ENCODE results near the gene MKKS.

The MKKS gene

DNA sequence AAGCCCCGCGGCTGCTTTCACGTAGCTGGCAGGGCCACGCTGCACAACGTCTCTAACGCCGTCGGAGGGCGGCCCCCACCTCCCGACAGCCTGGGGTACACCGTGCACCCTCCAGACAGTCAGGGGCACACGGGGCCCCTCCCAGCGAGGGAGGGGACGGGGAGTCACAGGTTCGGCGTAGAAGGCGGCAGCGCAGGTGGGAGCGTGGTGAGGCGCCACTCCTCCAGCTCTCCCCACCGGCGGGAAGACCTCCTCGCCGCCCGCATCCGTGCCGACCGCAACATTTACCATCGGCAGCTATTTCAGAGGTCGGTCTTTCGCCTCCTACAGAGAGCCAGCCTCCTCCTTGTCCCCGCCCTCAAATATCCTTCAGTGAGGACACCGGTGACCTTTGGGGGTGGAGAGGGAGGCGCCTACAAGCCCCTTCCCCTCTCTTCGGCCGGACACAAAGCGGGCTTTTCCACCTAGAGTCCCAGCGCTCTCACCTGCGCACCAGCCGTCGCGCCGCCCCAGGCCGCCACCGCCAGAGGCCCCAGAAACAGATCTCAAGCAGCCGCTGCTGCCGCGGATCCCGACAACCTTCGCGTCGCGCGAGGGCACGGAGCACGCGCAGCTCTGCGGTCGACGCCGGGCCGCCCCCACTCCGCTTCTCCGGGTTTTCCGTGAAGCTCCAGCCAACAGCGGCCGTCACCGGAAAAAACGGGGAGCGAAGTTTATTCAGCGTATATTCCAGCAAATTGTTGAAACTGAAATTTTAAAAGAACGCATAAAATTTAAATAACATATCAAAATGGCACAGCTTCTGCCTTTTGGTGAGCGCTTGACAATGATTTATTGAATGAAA, at the start of gene MKKS:
TSS of gene MKKS (minus strand) at position 600 of the 844 bp plus-strand sequence. CDS start 20,708 bp downstream, outside the sequence.
- DNase-seq (ENCODE audit: low read depth in 2 of 2, low spot score in 1 of 2) = peak; percentile 65 to 69

GRCh38 chr20:10483691-10484090, 49.7 kb upstream of the MKKS start:
- no peak for DNase-seq (ENCODE audit: low read depth in 2 of 2, low spot score in 1 of 2)

DNA sequence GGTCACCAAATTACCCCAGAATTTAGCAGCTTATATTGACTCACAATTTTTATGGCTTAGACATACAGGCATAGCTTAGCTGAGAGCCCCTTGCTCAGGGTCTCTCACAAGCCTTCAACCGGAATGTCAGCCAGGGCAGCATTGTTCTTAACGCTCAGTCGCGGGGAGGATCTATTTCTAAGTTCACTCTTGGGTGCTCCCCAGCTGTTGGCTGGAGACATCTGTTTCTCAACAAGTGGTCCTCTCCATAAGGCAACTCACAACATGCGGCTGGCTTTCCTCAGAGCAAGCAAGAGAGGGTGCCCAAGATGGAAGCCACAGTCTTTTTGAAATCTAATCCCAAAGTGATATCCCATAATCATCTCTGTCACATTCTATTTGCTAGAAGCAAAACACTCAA, 47.7 kb upstream of the MKKS start:
- no peak for DNase-seq (ENCODE audit: low read depth in 2 of 2, low spot score in 1 of 2)

- DNase-seq (ENCODE audit: low read depth in 2 of 2, low spot score in 1 of 2) = no peak
These were observed 44.9 kb upstream of the MKKS start for GRCh38 chr20:10478930-10479329.

DNA sequence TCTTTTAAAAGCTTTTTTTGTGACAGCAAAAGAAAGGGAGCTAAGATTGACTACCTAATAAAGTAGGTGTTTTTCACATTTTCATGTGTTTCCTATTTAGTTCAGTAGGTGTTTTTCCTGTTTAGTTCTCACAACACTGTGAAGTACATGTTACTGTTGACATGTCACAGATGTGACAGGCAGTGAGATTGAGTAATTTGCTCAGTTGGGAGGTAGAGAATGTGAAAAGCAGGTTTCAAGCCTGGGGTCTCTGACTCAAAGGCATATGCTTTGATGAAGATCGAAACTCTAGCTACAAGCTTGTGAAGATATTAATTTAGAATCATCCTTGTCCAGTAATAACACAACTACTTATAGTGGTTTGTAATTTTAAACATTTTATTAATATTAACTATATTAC, 44.2 kb upstream of the MKKS start:
- DNase-seq (ENCODE audit: low read depth in 2 of 2, low spot score in 1 of 2) = no peak

GRCh38 chr20:10476319-10476724, 42.3 kb upstream of the MKKS start:
- DNase-seq (ENCODE audit: low read depth in 2 of 2, low spot score in 1 of 2) = no peak

DNA sequence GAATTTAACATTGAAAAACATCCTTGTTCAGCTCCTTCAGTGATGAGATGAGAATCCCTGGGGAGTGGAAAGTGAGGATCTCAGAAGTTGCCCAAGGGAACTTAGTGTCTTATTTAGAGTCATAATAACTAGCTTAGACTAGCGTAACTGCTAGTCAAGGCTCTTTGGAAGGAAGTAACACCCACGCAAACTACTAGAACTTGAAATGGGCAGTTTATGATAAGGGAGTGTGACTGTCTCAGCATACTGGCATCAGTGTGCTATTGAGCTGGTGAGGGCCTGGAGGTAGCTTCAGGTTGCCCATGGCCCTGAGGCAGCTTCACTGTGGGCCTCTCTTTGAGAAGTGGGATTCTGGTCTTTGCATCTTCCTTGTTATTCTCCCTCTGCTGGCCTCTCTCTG, 41.2 kb upstream of the MKKS start:
- DNase-seq (ENCODE audit: low read depth in 2 of 2, low spot score in 1 of 2) = no peak

DNA sequence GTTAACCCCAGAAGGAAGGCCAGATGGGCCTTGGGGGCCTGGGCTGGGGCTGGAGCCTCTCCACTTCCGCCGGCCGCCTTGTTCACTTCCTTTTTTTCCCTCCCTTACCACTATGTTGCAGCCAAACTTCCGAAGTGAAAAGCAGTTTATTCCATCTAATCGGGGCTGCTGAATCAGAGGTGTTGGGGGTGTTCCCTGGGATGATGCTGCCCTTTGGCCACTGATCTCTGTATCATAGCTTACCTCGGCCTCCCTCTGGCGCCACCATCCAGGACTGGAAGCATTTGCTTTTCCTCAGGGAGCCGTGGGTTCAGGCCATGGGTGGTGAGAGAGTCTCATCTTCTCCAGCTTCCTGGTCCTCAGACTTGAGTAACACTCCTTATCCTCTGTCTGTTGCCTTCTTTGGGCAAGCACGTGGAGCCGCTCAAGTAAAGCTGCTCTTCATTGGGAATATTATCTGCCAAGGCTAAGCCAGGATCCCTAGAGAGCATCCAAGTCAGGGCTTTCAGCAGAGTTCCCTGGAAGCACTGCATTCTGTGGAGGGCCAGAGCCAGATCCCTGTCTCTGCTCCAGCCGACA, 40.7 kb upstream of the MKKS start:
- no peak for DNase-seq (ENCODE audit: low read depth in 2 of 2, low spot score in 1 of 2)

DNA sequence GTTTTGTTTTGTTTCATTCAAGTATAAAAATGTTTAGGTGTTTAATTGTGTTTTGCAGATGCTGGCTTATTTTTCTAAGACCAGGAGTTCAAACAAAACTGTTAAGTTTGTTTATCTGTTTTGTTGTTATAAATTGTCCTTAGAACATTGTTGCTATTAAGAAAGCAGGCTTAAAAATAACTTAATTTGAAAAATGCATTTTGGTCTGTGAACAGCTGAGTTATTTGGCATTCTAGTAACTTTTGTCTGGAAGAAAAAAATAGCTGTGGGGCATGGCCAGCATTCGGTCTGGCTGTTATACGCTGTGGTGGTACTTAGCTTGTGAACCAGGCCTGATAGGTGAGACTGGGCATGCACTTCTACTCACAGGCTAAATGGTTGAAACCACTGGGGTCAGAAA, 38.8 kb upstream of the MKKS start:
- DNase-seq (ENCODE audit: low read depth in 2 of 2, low spot score in 1 of 2) = no peak

DNA sequence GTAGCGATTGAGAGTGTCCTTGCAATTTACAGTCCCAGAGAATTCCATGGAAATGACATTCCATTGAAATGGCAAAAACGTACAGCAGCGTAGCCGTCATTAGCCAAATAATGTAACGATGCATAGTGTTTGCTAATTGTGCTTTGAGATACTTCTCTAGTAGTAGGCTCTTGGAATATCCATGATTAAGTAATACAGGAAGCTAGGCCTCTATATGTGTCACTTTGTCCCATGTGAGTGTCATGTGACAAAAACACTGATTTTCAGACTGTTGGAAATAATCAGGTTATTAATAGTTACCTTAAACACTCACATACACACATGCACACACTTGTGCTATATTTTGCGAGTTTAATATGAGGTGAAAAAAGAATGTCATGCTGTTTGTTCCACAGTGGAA, 36.3 kb upstream of the MKKS start:
- no peak for DNase-seq (ENCODE audit: low read depth in 2 of 2, low spot score in 1 of 2)

DNA sequence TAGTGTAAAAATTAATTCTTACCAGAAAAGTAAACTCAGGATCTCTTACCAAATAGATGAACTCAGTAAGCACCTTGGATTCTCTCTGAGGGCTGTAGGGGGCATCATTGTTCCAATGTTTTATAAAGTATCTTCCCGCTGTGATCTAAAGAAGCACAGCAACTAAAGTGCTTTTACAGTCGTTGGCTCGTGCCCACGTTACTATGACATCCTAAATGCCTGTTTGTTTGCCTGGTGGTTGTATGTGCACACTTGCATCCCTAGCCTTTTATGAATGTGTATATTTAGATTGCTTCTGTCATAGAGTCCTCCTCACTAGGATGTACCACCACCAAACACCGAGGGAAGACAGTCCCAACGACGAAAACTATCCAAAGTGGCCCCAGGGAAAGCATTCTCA, 35.6 kb upstream of the MKKS start:
- no peak for DNase-seq (ENCODE audit: low read depth in 2 of 2, low spot score in 1 of 2)

- DNase-seq (ENCODE audit: low read depth in 2 of 2, low spot score in 1 of 2) = no peak
These were observed 35.0 kb upstream of the MKKS start for GRCh38 chr20:10469056-10469455.

DNA sequence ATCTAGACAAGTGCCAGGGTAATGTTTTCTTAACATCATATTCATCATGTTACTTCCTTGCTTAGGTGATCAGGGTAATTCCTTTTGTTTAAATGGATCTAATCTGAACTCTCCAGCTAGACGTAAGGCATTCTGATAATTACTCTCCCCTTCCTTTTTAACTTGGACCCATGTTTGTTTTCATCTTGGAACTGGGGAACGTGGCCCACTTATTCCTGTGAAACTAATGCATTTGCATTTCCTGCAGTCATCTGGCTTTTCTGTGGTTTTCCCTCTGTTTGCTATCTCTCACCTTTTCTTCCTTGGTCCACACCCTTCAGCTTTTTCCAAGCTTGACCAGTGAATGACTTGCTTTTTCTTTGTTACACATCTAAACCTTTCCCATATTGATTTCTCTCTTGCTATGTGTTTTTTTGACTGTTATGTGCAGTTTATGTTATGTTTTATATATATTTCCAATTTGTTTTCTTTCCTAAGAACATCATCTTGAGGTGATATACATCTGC, 34.4 kb upstream of the MKKS start:
- no peak for DNase-seq (ENCODE audit: low read depth in 2 of 2, low spot score in 1 of 2)

GRCh38 chr20:10467681-10468339, 33.8 kb upstream of the MKKS start:
- no peak for DNase-seq (ENCODE audit: low read depth in 2 of 2, low spot score in 1 of 2)

- DNase-seq (ENCODE audit: low read depth in 2 of 2, low spot score in 1 of 2) = no peak
These were observed 32.8 kb upstream of the MKKS start for GRCh38 chr20:10466855-10467254.

- no peak for DNase-seq (ENCODE audit: low read depth in 2 of 2, low spot score in 1 of 2)
These were observed 32.3 kb upstream of the MKKS start for GRCh38 chr20:10466325-10466724.

DNA sequence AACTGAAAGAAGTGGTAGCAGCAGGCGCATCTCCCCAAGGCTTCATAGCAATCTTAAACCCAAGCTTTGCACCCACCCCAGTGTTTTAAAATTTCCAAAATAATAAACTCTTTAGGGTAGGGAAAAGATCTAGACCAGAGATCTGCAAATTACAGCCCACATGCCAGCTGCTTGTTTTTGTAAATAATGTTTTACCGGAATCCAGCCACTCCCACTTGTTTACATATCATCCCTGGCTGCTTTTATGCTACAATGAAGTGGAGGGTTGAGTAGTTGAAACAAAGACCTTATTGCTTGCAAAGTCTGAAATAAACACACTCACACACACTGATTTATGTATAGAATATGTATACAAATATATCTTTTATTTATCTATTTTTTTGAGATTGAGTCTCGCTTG, 31.1 kb upstream of the MKKS start:
- DNase-seq (ENCODE audit: low read depth in 2 of 2, low spot score in 1 of 2) = no peak

- no peak for DNase-seq (ENCODE audit: low read depth in 2 of 2, low spot score in 1 of 2)
These were observed 29.6 kb upstream of the MKKS start for GRCh38 chr20:10463622-10464021.

GRCh38 chr20:10462516-10462915, 28.5 kb upstream of the MKKS start:
- DNase-seq (ENCODE audit: low read depth in 2 of 2, low spot score in 1 of 2) = no peak

- no peak for DNase-seq (ENCODE audit: low read depth in 2 of 2, low spot score in 1 of 2)
These were observed 27.5 kb upstream of the MKKS start for GRCh38 chr20:10461495-10461894.

GRCh38 chr20:10454151-10454750, 20.2 kb upstream of the MKKS start:
- no peak for DNase-seq (ENCODE audit: low read depth in 2 of 2, low spot score in 1 of 2)

DNA sequence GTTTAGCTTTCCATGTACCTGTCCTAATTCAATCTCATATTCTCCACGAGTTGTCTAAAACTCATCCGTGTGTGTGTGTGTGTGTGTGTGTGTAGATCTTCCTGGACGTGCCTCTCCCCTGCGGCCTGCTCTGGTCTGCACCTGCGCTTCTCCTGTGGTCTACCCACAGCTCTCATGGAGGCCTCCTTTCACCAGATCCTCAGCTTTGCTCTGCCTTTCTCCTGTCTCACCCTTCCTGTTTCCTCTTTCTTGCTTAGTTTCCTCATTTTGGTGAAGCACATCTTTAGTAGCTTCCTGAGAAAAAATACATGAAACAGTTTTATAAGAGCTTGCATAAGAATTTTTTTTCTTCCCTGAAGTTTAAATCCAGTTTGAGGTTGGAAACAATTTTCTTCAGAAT, 19.2 kb upstream of the MKKS start:
- DNase-seq (ENCODE audit: low read depth in 2 of 2, low spot score in 1 of 2) = no peak

Measured in stimulated activated CD8-positive, alpha-beta memory T cell treated with anti-CD3 and anti-CD28 coated beads, Interleukin-4, amount 100 ng/mL, for 4 hours (primary cell).